Prostate gland (tissue), 2 donors: Measurements from ENCODE around the gene ADAM15. TPM values are rescaled to one million over a fixed set of nuclear protein-coding genes. Genes with fewer than 3 reads are reported as not detected.

Experiments
- DNase-seq: peaks from one replicate; pipeline ENCODE4 v3.0.0-alpha.2; 2019; ENCODE audit warnings: low spot score
- H3K27ac ChIP-seq, 2 donors: fragments of 200-600 bp; sonication (generic); 2 replicates each; pipeline ENCODE4 v1.5.1; 2017 to 2019
- H3K27me3 ChIP-seq: fragments of 200-600 bp; sonication (generic); replicated peaks from 2 replicates; pipeline ENCODE4 v1.5.1; 2019; ENCODE audit not compliant: insufficient read depth
- H3K36me3 ChIP-seq, 2 donors: fragments of 200-600 bp; sonication (generic); 1 replicate in 1 of 2; 2 replicates in 1 of 2; pipeline versions ENCODE4 v1.5.1 to v1.8.1; 2017 to 2019
- H3K4me1 ChIP-seq: fragments of 200-600 bp; sonication (generic); replicated peaks from 2 replicates; pipeline ENCODE4 v1.5.1; 2019
- H3K4me3 ChIP-seq, 2 donors: fragments of 200-600 bp; sonication (generic); 2 replicates each; pipeline ENCODE4 v1.5.1; 2017 to 2019
- H3K9me3 ChIP-seq: fragments of 200-600 bp; sonication (generic); 2 replicates; pipeline ENCODE4 v1.5.1; 2017
- POLR2A ChIP-seq: fragments of 450-650 bp; IDR thresholded peaks from one replicate; pipeline ENCODE4 v1.6.1; 2016; ENCODE audit warnings: antibody characterized with exemption, mild to moderate bottlenecking
- POLR2AphosphoS5 ChIP-seq: sonication (generic); formaldehyde crosslinking; IDR thresholded peaks from one replicate; pipeline ENCODE4 v1.6.1; 2017; ENCODE audit warnings: antibody characterized with exemption
- WGBS: methylation state at CpG from one replicate; pipeline ENCODE4 v1.1.5; 2018; 5-methylcytosine and 5-hydroxymethylcytosine counted together
- intact Hi-C: fragments of 100-400 bp; cut with DNase I; formaldehyde crosslinking; loops from one replicate; pipeline ENCODE4 v1.14.2; 2022
- total RNA-seq, 2 donors: library from RNA; depleted of rRNA; stranded (reverse); fragments of >200 nt; gene quantifications; one replicate each; pipeline ENCODE4 v1.1.0, GENCODE V29; 2016
- TF ChIP-seq, protein P1 (sequence below), 4 experiments: fragments of 200-600 bp in 2 of 4; fragments of 450-650 bp in 2 of 4; sonication (generic) in 2 of 4; IDR thresholded peaks; 1 replicate in 3 of 4; 2 replicates in 1 of 4; pipeline ENCODE4 v1.5.1; 2016 to 2019; ENCODE audit warnings: antibody characterized with exemption in 4 of 4, mild to moderate bottlenecking in 2 of 4, moderate library complexity in 2 of 4

The ADAM15 gene
- total RNA-seq, 2 donors from 2014 or later = 72.5 to 138 TPM

DNA sequence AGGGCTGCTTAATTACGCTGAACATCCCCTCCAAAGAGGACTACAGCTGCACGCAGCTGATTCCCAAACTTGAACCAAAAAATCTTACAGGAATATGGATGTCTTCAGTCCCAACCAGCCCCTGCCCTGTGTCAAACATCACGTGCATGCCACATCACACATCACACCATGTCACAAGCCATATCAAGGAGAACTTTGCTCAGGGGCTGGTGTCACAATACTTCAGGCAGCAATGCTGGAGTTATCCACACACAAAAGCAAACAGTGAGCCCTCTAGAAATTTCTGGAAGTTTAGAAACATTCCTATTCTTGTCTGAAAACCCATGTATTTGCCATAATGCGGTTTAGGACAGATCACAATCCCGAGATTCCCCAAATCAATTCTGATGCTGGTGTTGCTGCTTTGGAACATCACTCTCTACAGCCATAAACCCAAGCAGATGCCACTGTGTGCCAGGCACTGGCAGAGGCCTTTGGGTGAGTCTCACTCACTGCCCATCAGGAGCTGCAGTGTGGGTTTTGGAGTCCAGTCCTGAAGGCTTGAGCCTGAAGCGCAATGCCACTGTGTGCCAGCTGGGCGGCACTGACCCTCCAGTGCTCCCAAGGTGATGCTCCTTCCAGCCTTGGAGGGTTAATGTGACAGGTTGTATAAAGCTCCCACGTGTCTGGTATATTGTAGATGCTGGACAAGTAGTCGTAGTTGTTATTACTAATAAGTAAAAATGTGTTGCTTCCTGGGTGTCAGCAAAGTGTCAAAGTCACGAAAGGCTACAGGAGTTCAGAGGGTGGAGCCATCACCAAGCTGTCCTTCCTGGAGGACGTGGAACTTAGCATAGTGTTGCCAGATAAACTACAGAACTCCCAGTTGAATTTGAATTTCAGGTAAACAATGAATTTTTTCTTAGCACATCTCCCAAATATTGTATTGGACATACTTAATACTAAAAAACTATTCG is 56.5 kb downstream of the ADAM15 start:
- H3K27ac ChIP-seq = no peak overlapping the region
- 77% methylated on average over 12 of the region's 12 CpGs for WGBS
- DNase-seq = no peak
- intact Hi-C loops = no loop called here
- H3K27me3 ChIP-seq = no peaks in the 10 kb centered on the region
- no peak overlapping the region for H3K4me3 ChIP-seq
- H3K9me3 ChIP-seq = no peaks in the 10 kb centered on the region
- TF ChIP-seq POLR2A (no peak), POLR2AphosphoS5 (no peak)
- TF ChIP-seq, protein P1, sequence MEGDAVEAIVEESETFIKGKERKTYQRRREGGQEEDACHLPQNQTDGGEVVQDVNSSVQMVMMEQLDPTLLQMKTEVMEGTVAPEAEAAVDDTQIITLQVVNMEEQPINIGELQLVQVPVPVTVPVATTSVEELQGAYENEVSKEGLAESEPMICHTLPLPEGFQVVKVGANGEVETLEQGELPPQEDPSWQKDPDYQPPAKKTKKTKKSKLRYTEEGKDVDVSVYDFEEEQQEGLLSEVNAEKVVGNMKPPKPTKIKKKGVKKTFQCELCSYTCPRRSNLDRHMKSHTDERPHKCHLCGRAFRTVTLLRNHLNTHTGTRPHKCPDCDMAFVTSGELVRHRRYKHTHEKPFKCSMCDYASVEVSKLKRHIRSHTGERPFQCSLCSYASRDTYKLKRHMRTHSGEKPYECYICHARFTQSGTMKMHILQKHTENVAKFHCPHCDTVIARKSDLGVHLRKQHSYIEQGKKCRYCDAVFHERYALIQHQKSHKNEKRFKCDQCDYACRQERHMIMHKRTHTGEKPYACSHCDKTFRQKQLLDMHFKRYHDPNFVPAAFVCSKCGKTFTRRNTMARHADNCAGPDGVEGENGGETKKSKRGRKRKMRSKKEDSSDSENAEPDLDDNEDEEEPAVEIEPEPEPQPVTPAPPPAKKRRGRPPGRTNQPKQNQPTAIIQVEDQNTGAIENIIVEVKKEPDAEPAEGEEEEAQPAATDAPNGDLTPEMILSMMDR (IDR thresholded peaks at IDR 0.05) = no peak
- H3K4me1 ChIP-seq = no peaks in the 10 kb centered on the region
- no peaks in the 10 kb centered on the region for H3K36me3 ChIP-seq

DNA sequence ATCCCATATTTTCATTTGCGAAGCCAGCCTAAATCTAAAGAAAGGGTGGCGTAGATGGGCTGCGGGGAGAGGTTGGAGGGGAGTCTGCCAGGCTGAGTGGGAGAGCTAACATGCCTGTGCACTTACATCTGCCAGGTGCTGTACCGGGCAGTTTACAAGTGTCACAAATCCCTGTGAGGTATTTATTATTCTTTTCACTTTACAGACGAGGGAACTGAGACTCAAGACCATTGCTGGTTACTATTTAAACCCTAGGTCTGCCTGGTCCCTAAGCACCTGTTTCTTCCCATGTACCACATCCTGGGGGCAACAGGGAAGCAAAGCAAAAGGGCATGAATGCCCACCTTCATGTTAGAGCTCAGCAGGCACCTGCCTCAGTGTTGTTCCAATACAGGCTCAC is 57.2 kb downstream of the ADAM15 start:
- no peak for DNase-seq
- TF ChIP-seq POLR2AphosphoS5 = no peak
- TF ChIP-seq, protein P1 (IDR thresholded peaks at IDR 0.05) = no peak
- no peak for TF ChIP-seq POLR2A
- Histone ChIP-seq H3K4me1 (no peaks in the 10 kb centered on the region), H3K4me3 (no peak overlapping the region), H3K9me3 (no peaks in the 10 kb centered on the region), H3K36me3 (no peaks in the 10 kb centered on the region), H3K27me3 (no peaks in the 10 kb centered on the region), H3K27ac (no peak overlapping the region)
- WGBS = 53% methylated on average over 5 of the region's 5 CpGs
- intact Hi-C loops = no loop called here

DNA sequence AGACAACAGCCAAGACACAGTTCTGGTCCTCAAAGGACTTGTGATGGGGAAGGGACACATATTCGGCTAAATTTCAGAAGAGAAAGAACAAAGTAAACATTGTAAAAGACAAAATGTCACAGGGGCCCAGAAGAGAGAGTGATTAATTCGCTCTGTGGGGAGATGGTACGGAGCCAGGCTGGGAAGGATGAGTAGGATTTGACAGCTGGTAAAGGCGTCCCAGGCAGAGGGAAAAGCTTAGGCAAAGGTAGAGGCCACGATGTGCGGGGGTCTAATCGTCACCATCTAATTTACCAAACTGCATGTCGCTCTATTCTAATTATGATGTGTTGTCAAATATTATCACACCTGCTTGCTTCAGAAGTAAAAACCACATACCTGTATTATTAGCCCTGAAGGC is 59.3 kb downstream of the ADAM15 start:
- Histone ChIP-seq H3K4me1 (no peaks in the 10 kb centered on the region), H3K27ac (no peak overlapping the region), H3K4me3 (no peak overlapping the region), H3K36me3 (no peaks in the 10 kb centered on the region), H3K9me3 (no peaks in the 10 kb centered on the region), H3K27me3 (no peaks in the 10 kb centered on the region)
- no peak for TF ChIP-seq POLR2A
- TF ChIP-seq POLR2AphosphoS5 = no peak
- TF ChIP-seq, protein P1 (IDR thresholded peaks at IDR 0.05) = no peak
- WGBS = 23% methylated on average over 8 of the region's 8 CpGs
- no peak for DNase-seq
- intact Hi-C loops = no loop called here

DNA sequence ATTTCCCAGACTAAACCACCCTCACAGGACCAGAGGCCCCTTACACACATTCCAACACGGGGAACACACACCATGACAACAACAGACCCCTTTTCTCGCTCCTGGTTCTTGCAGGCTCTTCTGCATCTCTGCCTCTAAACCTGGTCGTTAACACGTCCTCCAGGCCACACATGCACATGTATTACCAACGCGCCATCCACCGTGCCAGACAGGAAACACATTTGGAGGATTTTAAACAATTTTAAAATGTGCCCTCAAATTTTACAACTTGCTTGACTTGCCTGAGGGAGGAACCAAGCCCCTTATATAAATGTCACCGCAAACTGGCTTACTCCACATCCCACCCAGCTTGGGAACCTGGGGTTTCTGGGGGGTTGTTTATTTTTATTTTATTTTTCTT is 59.7 kb downstream of the ADAM15 start:
- Histone ChIP-seq H3K4me1 (no peaks in the 10 kb centered on the region), H3K27ac (no peak overlapping the region), H3K9me3 (no peaks in the 10 kb centered on the region), H3K4me3 (no peak overlapping the region), H3K36me3 (no peaks in the 10 kb centered on the region), H3K27me3 (no peaks in the 10 kb centered on the region)
- TF ChIP-seq, protein P1 (IDR thresholded peaks at IDR 0.05) = no peak
- TF ChIP-seq POLR2A (no peak), POLR2AphosphoS5 (no peak)
- WGBS = 38% methylated on average over 8 of the region's 8 CpGs
- DNase-seq = no peak
- intact Hi-C loops = no loop called here

Other genes starting within 250 kb of the ADAM15 start
- 1 to 10 TPM; 1.2 to 3.0 TPM for gene KCNN3, start 181.0 kb upstream of the ADAM15 start, total RNA-seq
- gene PMVK, start 114.6 kb upstream of the ADAM15 start, total RNA-seq = 10 to 100 TPM; 23.2 to 26.2 TPM
- 100 to 1,000 TPM; 113 to 140 TPM for gene PBXIP1, start 95.2 kb upstream of the ADAM15 start, total RNA-seq
- gene PYGO2, start 89.5 kb upstream of the ADAM15 start, total RNA-seq = 10 to 100 TPM; 44.1 to 44.6 TPM
- gene SHC1, start 80.6 kb upstream of the ADAM15 start, total RNA-seq = 10 to 100 TPM; 85.0 to 97.2 TPM
- 10 to 100 TPM; 33.5 to 47.5 TPM for gene CKS1B, start 76.6 kb upstream of the ADAM15 start, total RNA-seq
- 10 to 100 TPM; 31.5 to 35.3 TPM for gene FLAD1, start 68.0 kb upstream of the ADAM15 start, total RNA-seq
- gene LENEP, start 57.7 kb upstream of the ADAM15 start, total RNA-seq = not detected
- gene ZBTB7B, start 48.5 kb upstream of the ADAM15 start, total RNA-seq = 100 to 1,000 TPM in 1 of 2 donors, 10 to 100 TPM in 1; 60.0 to 103 TPM
- 1 to 10 TPM; 2.3 to 5.3 TPM for gene DCST2, start 17.5 kb upstream of the ADAM15 start, total RNA-seq
- under 1 TPM in 1 of 2 donors, not detected in 1; 0.51 TPM for gene DCST1, start 17.5 kb upstream of the ADAM15 start, total RNA-seq
- 10 to 100 TPM; 10.3 to 23.4 TPM for gene EFNA4, start 12.4 kb downstream of the ADAM15 start, total RNA-seq
- gene EFNA3, start 27.5 kb downstream of the ADAM15 start, total RNA-seq = 1 to 10 TPM; 5.9 to 8.4 TPM
- gene EFNA1, start 76.6 kb downstream of the ADAM15 start, total RNA-seq = 100 to 1,000 TPM in 1 of 2 donors, 10 to 100 TPM in 1; 85.1 to 132 TPM
- 10 to 100 TPM; 26.6 to 48.0 TPM for gene SLC50A1, start 84.5 kb downstream of the ADAM15 start, total RNA-seq
- 10 to 100 TPM; 93.6 to 97.0 TPM for gene DPM3, start 89.2 kb downstream of the ADAM15 start, total RNA-seq
- gene KRTCAP2, start 122.0 kb downstream of the ADAM15 start, total RNA-seq = 100 to 1,000 TPM; 111 to 236 TPM
- 1 to 10 TPM in 1 of 2 donors, under 1 TPM in 1; 0.14 to 1.6 TPM for gene TRIM46, start 122.5 kb downstream of the ADAM15 start, total RNA-seq
- 10 to 100 TPM; 13.1 to 38.5 TPM for gene THBS3, start 156.6 kb downstream of the ADAM15 start, total RNA-seq
- gene MTX1, start 157.4 kb downstream of the ADAM15 start, total RNA-seq = 10 to 100 TPM; 49.6 to 57.1 TPM
- 10 to 100 TPM; 19.6 to 24.3 TPM for gene ENTREP3, start 204.2 kb downstream of the ADAM15 start, total RNA-seq
- 10 to 100 TPM; 84.1 to 97.8 TPM for gene SCAMP3, start 211.0 kb downstream of the ADAM15 start, total RNA-seq
- 10 to 100 TPM; 28.1 to 56.5 TPM for gene CLK2, start 222.2 kb downstream of the ADAM15 start, total RNA-seq
- gene HCN3, start 226.1 kb downstream of the ADAM15 start, total RNA-seq = 1 to 10 TPM; 1.9 to 2.6 TPM